Measurements from ENCODE around the gene ATP2B3. TPM values are rescaled to one million over a fixed set of nuclear protein-coding genes. Genes with fewer than 3 reads are reported as not detected.

The ATP2B3 gene
- total and polyA plus RNA-seq, 4 experiments from 2014 or later, result 0.09 TPM; not detected in 3

DNA sequence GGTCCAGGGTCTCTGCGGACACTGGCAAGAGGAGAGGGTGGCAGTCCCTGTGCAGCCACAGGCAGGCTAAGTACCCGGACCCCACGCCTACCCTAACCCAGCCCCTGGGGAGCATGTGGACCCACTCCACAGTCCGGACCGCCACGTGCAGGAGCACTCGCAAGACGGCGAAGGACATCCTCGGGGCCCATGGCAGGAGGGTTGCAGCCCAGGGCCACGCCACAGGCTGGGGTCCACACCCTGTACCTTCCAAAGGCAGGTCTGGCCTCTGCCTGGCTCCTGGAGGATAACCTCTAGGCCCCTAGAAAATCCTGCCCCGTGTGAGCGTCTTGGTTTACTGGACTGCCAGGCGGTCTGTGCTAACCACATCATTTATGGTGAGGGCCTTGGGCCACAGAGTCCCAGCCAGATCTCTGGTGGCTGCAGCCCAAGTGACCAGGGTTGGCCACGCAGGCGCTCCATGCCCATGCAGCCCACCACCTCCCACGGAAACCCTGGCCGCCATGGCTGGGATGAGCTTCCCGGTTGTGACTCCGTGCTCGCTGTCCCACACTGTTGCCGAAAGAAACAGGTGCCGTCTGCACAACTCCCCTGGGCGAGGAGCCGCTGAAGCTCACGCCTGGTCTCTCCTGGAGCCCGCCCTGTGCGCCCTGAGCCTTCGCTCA is 71.5 kb downstream of the ATP2B3 start:
- H3K9me3 Mint-ChIP-seq, result peaks cover 0 to 1% (median 0%) of the 10 kb centered on the region in 8 donors
- POLR2A ChIA-PET (ENCODE audit: partially characterized antibody), result no interaction called here
- no peak overlapping the region for H3K4me3 Mint-ChIP-seq
- intact Hi-C loops (cut with micrococcal nuclease), result no loop called here
- no peaks in the 10 kb centered on the region for H3K27me3 Mint-ChIP-seq
- CTCF ChIA-PET (ENCODE audit: partially characterized antibody), result no interaction called here
- Histone ChIP-seq H3K4me1 (ENCODE audit: insufficient read depth, low read length) (peaks cover under 1% of the 10 kb centered on the region), H3K27me3 (ENCODE audit: insufficient read depth, low read length) (no peaks in the 10 kb centered on the region), H3K9me3 (ENCODE audit: control insufficient read depth in 1 of 2, low read length in 2 of 2) (no peaks in the 10 kb centered on the region), H3K36me3 (ENCODE audit: insufficient read depth, low read length) (peaks cover 21% of the 10 kb centered on the region), H3K4me3 (ENCODE audit: low read length in 2 of 2) (no peak overlapping the region), H3K27ac (ENCODE audit: low read depth, low read length) (no peak overlapping the region)
- H3K36me3 Mint-ChIP-seq, result peaks cover 15 to 36% of the 10 kb centered on the region in 2 donors
- DNase-seq, result no peak
- peaks cover under 1 to 4% (median 3%) of the 10 kb centered on the region in 4 donors for H3K4me1 Mint-ChIP-seq
- no peak overlapping the region for H3K27ac Mint-ChIP-seq

DNA sequence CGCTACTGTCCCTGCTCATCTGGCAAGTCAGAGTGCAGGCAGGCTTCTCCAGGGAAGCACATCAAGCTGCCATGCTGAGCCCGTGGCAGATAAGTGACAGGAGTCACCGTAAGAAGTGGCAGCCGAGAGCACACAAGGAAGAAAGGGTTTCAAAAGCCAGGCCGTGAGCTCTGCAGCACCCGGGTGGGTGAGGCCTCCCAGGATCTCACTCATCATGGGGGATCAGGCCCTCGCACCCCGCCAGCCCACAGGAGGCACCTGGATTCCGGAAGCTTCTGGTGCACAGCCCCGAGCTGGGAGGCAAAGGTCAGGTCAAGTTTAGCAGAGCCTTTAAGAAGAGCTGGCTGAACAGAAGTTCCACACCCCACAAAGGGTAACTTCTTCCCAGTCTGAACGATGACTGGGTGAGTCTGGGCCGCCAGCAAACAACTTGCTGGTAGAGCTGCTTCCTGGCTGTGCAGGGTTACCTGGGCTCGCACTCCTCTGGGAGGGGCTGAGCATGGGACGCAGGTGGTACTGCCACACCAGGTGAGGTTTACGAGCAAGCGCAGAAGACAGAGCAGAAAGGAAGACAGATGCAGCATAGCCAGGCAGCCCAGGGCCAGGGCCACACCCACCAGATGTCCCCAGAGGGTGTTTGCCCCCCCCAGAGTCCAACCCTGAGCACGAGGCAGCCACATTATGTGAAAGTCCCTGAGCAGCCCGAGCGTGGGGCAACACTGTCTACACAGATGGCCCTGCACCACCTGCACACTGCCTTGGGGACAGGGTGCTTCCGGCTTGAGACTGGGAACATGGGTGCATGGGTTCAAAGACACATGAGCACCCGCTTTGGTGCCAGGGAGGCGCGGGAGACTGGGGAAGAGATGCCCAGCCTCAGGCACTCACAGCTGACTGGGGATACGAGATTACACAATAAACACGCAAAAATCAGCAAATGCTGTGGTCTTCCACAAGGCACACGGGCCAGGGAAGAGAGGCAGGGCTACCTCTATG is 73.8 kb downstream of the ATP2B3 start:
- peaks cover 21 to 44% of the 10 kb centered on the region in 2 donors for H3K36me3 Mint-ChIP-seq
- no peak for DNase-seq
- ChIA-PET POLR2A (ENCODE audit: partially characterized antibody) (no interaction called here), CTCF (ENCODE audit: partially characterized antibody) (interaction anchor here (0.6 kb wide), 2 partner anchors 71 to 123 kb away, joined by 3 to 5 read pairs; no protein-coding TSS in a partner anchor)
- no peaks in the 10 kb centered on the region for H3K27me3 Mint-ChIP-seq
- Histone ChIP-seq H3K4me1 (ENCODE audit: insufficient read depth, low read length) (peaks cover 3% of the 10 kb centered on the region), H3K27ac (ENCODE audit: low read depth, low read length) (no peak overlapping the region), H3K4me3 (ENCODE audit: low read length in 2 of 2) (no peak overlapping the region), H3K36me3 (ENCODE audit: insufficient read depth, low read length) (peaks cover 33% of the 10 kb centered on the region), H3K9me3 (ENCODE audit: control insufficient read depth in 1 of 2, low read length in 2 of 2) (no peaks in the 10 kb centered on the region), H3K27me3 (ENCODE audit: insufficient read depth, low read length) (no peaks in the 10 kb centered on the region)
- peaks cover 3 to 12% (median 4%) of the 10 kb centered on the region in 4 donors for H3K4me1 Mint-ChIP-seq
- no peak overlapping the region for H3K27ac Mint-ChIP-seq
- no peak overlapping the region for H3K4me3 Mint-ChIP-seq
- intact Hi-C loops (cut with micrococcal nuclease), result no loop called here
- peaks cover 0 to 1% (median 0%) of the 10 kb centered on the region in 8 donors for H3K9me3 Mint-ChIP-seq

DNA sequence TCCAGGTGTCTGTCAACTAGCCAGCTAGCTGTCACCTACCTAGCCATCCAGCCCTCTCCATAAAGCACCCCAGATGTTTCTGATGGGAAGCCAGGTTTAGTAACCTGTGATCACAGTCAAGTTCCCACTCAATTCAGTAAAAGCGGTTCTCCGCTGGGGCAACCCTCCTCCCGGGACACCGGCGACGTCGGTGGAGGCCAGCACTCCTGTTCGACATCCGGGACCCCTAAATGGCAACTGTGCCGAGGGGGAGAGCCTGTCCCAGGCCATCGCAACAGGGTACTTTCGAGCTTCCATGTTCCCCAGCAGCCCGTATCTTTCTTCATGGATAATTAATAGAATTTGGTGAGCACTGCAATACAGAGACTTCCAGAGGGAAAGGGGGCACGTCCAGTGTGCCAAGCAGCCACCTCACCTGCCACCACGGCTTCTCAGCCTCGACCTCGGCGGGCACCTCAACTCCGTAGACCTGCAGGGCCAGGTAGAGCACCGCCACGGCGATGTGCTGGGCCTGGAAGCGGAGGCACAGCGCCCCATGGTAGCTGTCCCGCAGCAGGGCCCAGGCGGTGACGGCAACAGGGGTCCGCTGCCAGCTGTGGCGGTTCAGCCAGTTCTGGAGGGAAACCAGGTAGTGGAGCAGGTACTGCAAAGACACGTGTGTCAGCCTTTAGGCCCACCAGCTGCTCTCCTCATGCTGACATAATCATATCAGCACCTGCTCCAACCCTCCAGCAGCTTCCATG is 74.8 kb downstream of the ATP2B3 start:
- ChIA-PET POLR2A (ENCODE audit: partially characterized antibody) (interaction anchor here (0.6 kb wide), 1 partner anchor 13 kb away, joined by 3 read pairs; no protein-coding TSS in a partner anchor), CTCF (ENCODE audit: partially characterized antibody) (interaction anchor here (0.6 kb wide), 1 partner anchor 70 kb away, joined by 3 read pairs; no protein-coding TSS in a partner anchor)
- H3K27me3 ChIP-seq (ENCODE audit: insufficient read depth, low read length), result no peaks in the 10 kb centered on the region
- Mint-ChIP-seq H3K4me3 (no peak overlapping the region), H3K27ac (no peak overlapping the region), H3K4me1 (peaks cover 4 to 22% (median 9%) of the 10 kb centered on the region in 4 donors), H3K9me3 (no peaks in the 10 kb centered on the region), H3K36me3 (peaks cover 18 to 41% of the 10 kb centered on the region in 2 donors), H3K27me3 (no peaks in the 10 kb centered on the region)
- intact Hi-C loops (cut with micrococcal nuclease), result no loop called here
- DNase-seq, result no peak
- H3K4me1 ChIP-seq (ENCODE audit: insufficient read depth, low read length), result peaks cover 13% of the 10 kb centered on the region
- H3K36me3 ChIP-seq (ENCODE audit: insufficient read depth, low read length), result peaks cover 33% of the 10 kb centered on the region
- H3K27ac ChIP-seq (ENCODE audit: low read depth, low read length), result no peak overlapping the region
- no peak overlapping the region for H3K4me3 ChIP-seq (ENCODE audit: low read length in 2 of 2)
- no peaks in the 10 kb centered on the region for H3K9me3 ChIP-seq (ENCODE audit: control insufficient read depth in 1 of 2, low read length in 2 of 2)

DNA sequence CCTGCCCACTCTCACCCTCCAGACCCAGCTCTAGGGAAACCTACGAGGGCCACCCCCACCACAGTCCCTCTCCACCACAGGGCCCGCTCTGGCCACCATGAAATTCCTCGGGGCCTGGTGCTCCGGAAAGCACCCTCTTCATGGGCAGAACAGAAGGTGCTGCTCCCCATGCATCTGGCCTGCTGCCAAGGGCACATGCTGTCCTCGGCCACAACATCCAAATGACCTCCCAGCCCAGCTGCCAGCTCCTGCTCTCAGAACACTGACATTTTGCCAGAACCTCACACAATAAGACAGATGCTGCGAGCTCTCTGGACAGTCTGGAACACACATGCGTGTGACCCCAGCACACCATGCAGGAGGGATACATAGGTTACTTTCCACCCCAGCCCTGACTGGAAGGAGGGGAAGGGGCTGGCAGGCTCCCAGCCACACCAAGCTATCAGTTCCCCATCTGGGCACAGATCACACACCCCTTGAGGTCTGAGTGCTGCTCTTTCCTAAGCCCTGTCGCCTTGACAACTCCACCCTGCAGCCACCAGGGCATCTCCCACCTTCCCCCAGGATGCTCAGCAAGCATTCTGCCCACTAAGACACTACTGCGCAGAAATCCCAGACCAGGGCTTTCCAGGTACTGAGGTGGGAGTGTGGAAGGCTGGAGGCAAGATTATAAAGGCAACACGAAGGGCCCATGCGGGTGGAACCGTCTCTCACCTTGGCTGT is 75.7 kb downstream of the ATP2B3 start:
- Mint-ChIP-seq H3K27me3 (no peaks in the 10 kb centered on the region), H3K27ac (peak overlapping the region in 1 of 7 donors; percentile 23), H3K4me3 (no peak overlapping the region), H3K9me3 (no peaks in the 10 kb centered on the region), H3K4me1 (peaks cover 10 to 30% (median 15%) of the 10 kb centered on the region in 4 donors), H3K36me3 (peaks cover 16 to 43% of the 10 kb centered on the region in 2 donors)
- ChIA-PET POLR2A (ENCODE audit: partially characterized antibody) (interaction anchor here (0.6 kb wide), 1 partner anchor 13 kb away, joined by 3 read pairs; no protein-coding TSS in a partner anchor), CTCF (ENCODE audit: partially characterized antibody) (no interaction called here)
- H3K4me3 ChIP-seq (ENCODE audit: low read length in 2 of 2), result no peak overlapping the region
- DNase-seq, result no peak
- intact Hi-C loops (cut with micrococcal nuclease), result no loop called here
- no peaks in the 10 kb centered on the region for H3K27me3 ChIP-seq (ENCODE audit: insufficient read depth, low read length)
- H3K27ac ChIP-seq (ENCODE audit: low read depth, low read length), result no peak overlapping the region
- H3K4me1 ChIP-seq (ENCODE audit: insufficient read depth, low read length), result peaks cover 21% of the 10 kb centered on the region
- no peaks in the 10 kb centered on the region for H3K9me3 ChIP-seq (ENCODE audit: control insufficient read depth in 1 of 2, low read length in 2 of 2)
- H3K36me3 ChIP-seq (ENCODE audit: insufficient read depth, low read length), result peaks cover 33% of the 10 kb centered on the region

DNA sequence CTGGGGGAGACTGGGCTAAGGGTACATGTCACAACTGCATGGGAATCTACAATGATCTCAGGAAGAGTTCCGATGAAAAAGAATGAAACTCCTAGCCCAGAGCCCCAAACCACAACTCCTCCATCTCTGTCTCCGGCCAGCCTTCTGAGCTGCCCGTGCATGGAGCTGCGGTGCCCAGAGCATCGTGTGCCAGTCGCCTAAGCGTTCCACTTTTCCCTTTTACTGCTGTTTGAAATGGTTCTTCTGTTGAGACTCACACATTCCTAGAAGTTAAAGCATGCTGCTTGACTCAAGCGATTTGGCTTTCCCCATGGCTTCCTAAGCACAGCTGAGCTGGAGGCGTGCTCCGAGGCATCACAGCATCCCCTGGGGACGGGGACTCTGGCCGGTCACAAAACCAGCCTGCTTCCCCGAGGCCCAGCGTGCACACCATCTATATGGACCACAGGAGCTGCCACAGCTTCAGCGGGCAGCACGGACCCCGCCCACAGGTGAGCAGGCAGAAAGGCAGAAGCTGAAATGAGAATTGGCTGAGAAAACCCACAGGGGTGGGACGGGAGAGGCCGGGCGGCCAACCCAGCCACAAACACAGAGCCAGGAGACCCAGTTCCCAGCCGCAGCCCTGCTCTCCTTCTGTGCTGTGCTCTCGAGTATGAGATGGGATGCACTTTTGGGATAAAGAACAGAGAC is 76.5 kb downstream of the ATP2B3 start:
- intact Hi-C loops (cut with micrococcal nuclease), result no loop called here
- Mint-ChIP-seq H3K27ac (no peak overlapping the region), H3K36me3 (peaks cover 12 to 39% of the 10 kb centered on the region in 2 donors), H3K9me3 (no peaks in the 10 kb centered on the region), H3K4me1 (peaks cover 10 to 33% (median 17%) of the 10 kb centered on the region in 4 donors), H3K4me3 (no peak overlapping the region), H3K27me3 (no peaks in the 10 kb centered on the region)
- Histone ChIP-seq H3K27ac (ENCODE audit: low read depth, low read length) (no peak overlapping the region), H3K27me3 (ENCODE audit: insufficient read depth, low read length) (no peaks in the 10 kb centered on the region), H3K9me3 (ENCODE audit: control insufficient read depth in 1 of 2, low read length in 2 of 2) (no peaks in the 10 kb centered on the region), H3K4me1 (ENCODE audit: insufficient read depth, low read length) (peaks cover 24% of the 10 kb centered on the region), H3K4me3 (ENCODE audit: low read length in 2 of 2) (no peak overlapping the region), H3K36me3 (ENCODE audit: insufficient read depth, low read length) (peaks cover 29% of the 10 kb centered on the region)
- POLR2A ChIA-PET (ENCODE audit: partially characterized antibody), result no interaction called here
- CTCF ChIA-PET (ENCODE audit: partially characterized antibody), result interaction anchor here (1.3 kb wide), 1 partner anchor 16 kb away, joined by 4 read pairs; no protein-coding TSS in a partner anchor
- no peak for DNase-seq

DNA sequence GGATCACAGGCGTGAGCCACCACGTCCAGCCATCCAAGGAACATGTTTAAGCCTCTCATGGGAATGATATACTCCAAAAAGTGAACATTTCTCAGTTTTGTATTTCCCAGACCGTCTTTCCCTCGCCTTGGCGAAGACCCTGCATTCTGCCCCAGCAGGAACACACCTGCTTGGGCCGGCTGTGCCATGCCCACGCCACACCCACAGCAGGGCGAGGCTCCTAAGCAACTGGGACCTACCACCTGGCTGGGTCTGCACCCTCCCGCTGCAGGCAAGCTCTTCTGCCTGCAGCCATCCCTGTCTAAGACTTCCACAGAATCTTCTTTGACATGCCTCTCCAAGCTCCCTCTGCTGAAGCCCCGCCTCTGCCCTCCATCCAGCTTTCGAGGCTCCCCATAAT is 77.9 kb downstream of the ATP2B3 start:
- Histone ChIP-seq H3K4me3 (ENCODE audit: low read length in 2 of 2) (no peak overlapping the region), H3K36me3 (ENCODE audit: insufficient read depth, low read length) (peaks cover 26% of the 10 kb centered on the region), H3K27me3 (ENCODE audit: insufficient read depth, low read length) (no peaks in the 10 kb centered on the region), H3K4me1 (ENCODE audit: insufficient read depth, low read length) (peaks cover 30% of the 10 kb centered on the region), H3K9me3 (ENCODE audit: control insufficient read depth in 1 of 2, low read length in 2 of 2) (no peaks in the 10 kb centered on the region), H3K27ac (ENCODE audit: low read depth, low read length) (no peak overlapping the region)
- Mint-ChIP-seq H3K9me3 (no peaks in the 10 kb centered on the region), H3K4me3 (peak overlapping the region in 1 of 8 donors; percentile 39), H3K27me3 (no peaks in the 10 kb centered on the region), H3K4me1 (peaks cover 16 to 40% (median 24%) of the 10 kb centered on the region in 4 donors), H3K27ac (peak overlapping the region in 1 of 7 donors; percentile 37), H3K36me3 (peaks cover 12 to 41% of the 10 kb centered on the region in 2 donors)
- POLR2A ChIA-PET (ENCODE audit: partially characterized antibody), result interaction anchor here (1.5 kb wide), 1 partner anchor 12 kb away, joined by 3 read pairs; no protein-coding TSS in a partner anchor
- DNase-seq, result no peak
- intact Hi-C loops (cut with micrococcal nuclease), result no loop called here
- CTCF ChIA-PET (ENCODE audit: partially characterized antibody), result interaction anchor here (1.3 kb wide), 1 partner anchor 14 kb away, joined by 4 read pairs; no protein-coding TSS in a partner anchor

Measured in CD4-positive, alpha-beta memory T cell (primary cell).